ENCODE data around the gene KDM1A.

GRCh38 chr1:23040509-23040908 is 21.2 kb downstream of the KDM1A start:
- no peak for TF ChIP-seq CTCF (conservative IDR thresholded peaks at IDR 0.05 in 1 of 2, IDR thresholded peaks at IDR 0.05 in 1 of 2; ENCODE audit: extremely low read depth in 1 of 2, insufficient read depth in 1 of 2, low read depth in 1 of 2, low read length in 2 of 2)
- no peak for TF ChIP-seq EZH2 (IDR thresholded peaks at IDR 0.05; ENCODE audit: borderline replicate concordance, low read length)
